GM12892 (cell line): ENCODE measurements around the gene APOBEC3F.

ENCODE experiments used
- POLR2A ChIP-seq: IDR thresholded peaks from 2 replicates; pipeline ENCODE4 v1.6.1; 2011; ENCODE audit warnings: low read depth, low read length, control low read depth
- POLR2AphosphoS5 ChIP-seq: IDR thresholded peaks from 2 replicates; pipeline ENCODE4 v1.6.1; 2011; ENCODE audit warnings: low read depth, low read length, control low read depth

DNA sequence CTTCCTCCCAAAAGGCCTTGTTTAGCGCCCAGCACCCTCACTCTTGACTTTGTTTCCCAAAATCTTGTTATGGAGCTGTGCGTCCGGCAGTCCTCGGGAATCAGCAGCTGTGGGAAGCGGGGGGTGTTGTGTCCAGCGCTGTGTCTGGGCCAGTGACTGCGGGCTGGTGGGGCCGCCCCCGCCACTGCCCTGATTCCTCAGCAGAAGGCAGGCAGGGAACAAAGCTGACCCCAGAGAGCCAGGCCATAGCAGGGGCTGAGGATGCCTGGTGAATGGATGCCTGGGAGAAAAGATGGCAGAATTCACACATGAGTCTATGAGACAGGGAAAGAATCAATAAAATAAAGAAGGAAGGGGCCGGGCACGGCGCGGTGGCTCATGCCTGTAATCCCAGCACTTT, 24.1 kb upstream of the APOBEC3F start:
- no peak for TF ChIP-seq POLR2A
- TF ChIP-seq POLR2AphosphoS5, result no peak
